PC-3 (cell line): ENCODE measurements around the gene PPP1R12A. TPM values are rescaled to one million over a fixed set of nuclear protein-coding genes. Genes with fewer than 3 reads are reported as not detected.

ENCODE experiments used
- ATAC-seq: fragments of 200-7000 bp; cut with Tn5 transposase; 2 replicates; pipeline ENCODE4 v1.9.1; 2020; ENCODE audit warnings: mild to moderate bottlenecking, moderate library complexity
- BruUV-seq: library from RNA; stranded (reverse); fragments of 400-500 nt; replicated peaks from 2 replicates; lab custom pipeline; 2021; lab: Mats Ljungman, UMichigan
- CTCF ChIA-PET: fragments of 300-600 bp; sonication (Branson Sonifier 250); formaldehyde crosslinking; loops from one replicate; lab custom pipeline; 2022; ENCODE audit warnings: antibody characterized with exemption; lab: Charles Lee
- POLR2A ChIA-PET: fragments of 300-600 bp; sonication (Branson Sonifier 250); formaldehyde crosslinking; loops from one replicate; lab custom pipeline; 2022; ENCODE audit warnings: antibody characterized with exemption; ENCODE audit not compliant: unreplicated experiment; lab: Charles Lee
- DNase-seq: peaks from one replicate; pipeline ENCODE4 v3.0.0-alpha.2; 2015
- H2AFZ ChIP-seq: fragments of 300-600 bp; sonication (generic); 2 replicates; pipeline ENCODE4 v1.6.0; 2016; ENCODE audit warnings: antibody characterized with exemption, low read length
- H3F3A ChIP-seq: fragments of 300-600 bp; sonication (generic); one replicate; pipeline ENCODE4 v1.6.0; 2017; ENCODE audit warnings: antibody characterized with exemption, low read length, control low read depth, mild to moderate bottlenecking; ENCODE audit not compliant: unreplicated experiment
- H3K27ac ChIP-seq: fragments of 300-600 bp; sonication (generic); 2 replicates; pipeline ENCODE4 v1.5.1; 2016; ENCODE audit warnings: mild to moderate bottlenecking, low read length
- H3K27me3 ChIP-seq: fragments of 300-600 bp; sonication (generic); 2 replicates; pipeline ENCODE4 v1.6.1; 2016; ENCODE audit warnings: low read length, mixed read lengths
- H3K36me3 ChIP-seq: fragments of 300-600 bp; sonication (generic); 2 replicates; pipeline ENCODE4 v1.6.1; 2016; ENCODE audit warnings: low read depth, mixed run types, low read length, mixed read lengths
- H3K4me1 ChIP-seq: fragments of 300-600 bp; sonication (generic); 2 replicates; pipeline ENCODE4 v1.5.1; 2016; ENCODE audit warnings: low read length; ENCODE audit not compliant: insufficient read depth
- H3K4me2 ChIP-seq: fragments of 300-600 bp; sonication (generic); 2 replicates; pipeline ENCODE4 v1.6.0; 2016; ENCODE audit warnings: low read length
- H3K4me3 ChIP-seq: fragments of 300-600 bp; sonication (generic); 2 replicates; pipeline ENCODE4 v1.5.1; 2016; ENCODE audit warnings: mild to moderate bottlenecking, low read length, mixed read lengths
- H3K79me2 ChIP-seq: fragments of 300-600 bp; sonication (generic); 2 replicates; pipeline ENCODE4 v1.6.1; 2017; ENCODE audit warnings: low read length, mixed read lengths
- H3K9ac ChIP-seq: fragments of 300-600 bp; sonication (generic); 2 replicates; pipeline ENCODE4 v1.6.0; 2016; ENCODE audit warnings: mild to moderate bottlenecking, low read length
- H3K9me2 ChIP-seq: fragments of 300-600 bp; sonication (generic); replicated peaks from 2 replicates; pipeline ENCODE4 v1.6.1; 2016; ENCODE audit warnings: mixed run types, low read length, mixed read lengths
- H3K9me3 ChIP-seq: fragments of 300-600 bp; sonication (generic); 2 replicates; pipeline ENCODE4 v1.6.1; 2016; ENCODE audit warnings: low read length, mixed read lengths
- H4K20me1 ChIP-seq: fragments of 300-600 bp; sonication (generic); 2 replicates; pipeline ENCODE4 v1.6.1; 2016; ENCODE audit warnings: low read length, mixed read lengths
- EZH2 ChIP-seq: fragments of 300-600 bp; sonication (generic); IDR thresholded peaks from one replicate; pipeline ENCODE4 v1.6.1; 2017; ENCODE audit warnings: antibody characterized with exemption, mild to moderate bottlenecking, low read length; ENCODE audit not compliant: unreplicated experiment
- EZH2phosphoT487 ChIP-seq: fragments of 300-600 bp; sonication (generic); IDR thresholded peaks from 2 replicates; pipeline ENCODE4 v1.6.1; 2018; ENCODE audit warnings: mild to moderate bottlenecking, antibody characterized with exemption, low read length, borderline replicate concordance
- intact Hi-C: fragments of 100-400 bp; cut with micrococcal nuclease; formaldehyde crosslinking; loops from 2 replicates; pipeline ENCODE4 v1.9.0; 2023
- total RNA-seq: library from RNA; depleted of rRNA; stranded (reverse); fragments of >200 nt; gene quantifications from 2 replicates; pipeline ENCODE4 v1.2.3, GENCODE V29; 2014
- TF ChIP-seq, protein P1 (sequence below): fragments of 300-600 bp; sonication (generic); conservative IDR thresholded peaks from 2 replicates; pipeline ENCODE4 v1.5.1; 2017; ENCODE audit warnings: antibody characterized with exemption, low read depth, mild to moderate bottlenecking, low read length

The PPP1R12A gene
- total RNA-seq, 1 experiment from 2014 or later: 43.2 TPM

DNA sequence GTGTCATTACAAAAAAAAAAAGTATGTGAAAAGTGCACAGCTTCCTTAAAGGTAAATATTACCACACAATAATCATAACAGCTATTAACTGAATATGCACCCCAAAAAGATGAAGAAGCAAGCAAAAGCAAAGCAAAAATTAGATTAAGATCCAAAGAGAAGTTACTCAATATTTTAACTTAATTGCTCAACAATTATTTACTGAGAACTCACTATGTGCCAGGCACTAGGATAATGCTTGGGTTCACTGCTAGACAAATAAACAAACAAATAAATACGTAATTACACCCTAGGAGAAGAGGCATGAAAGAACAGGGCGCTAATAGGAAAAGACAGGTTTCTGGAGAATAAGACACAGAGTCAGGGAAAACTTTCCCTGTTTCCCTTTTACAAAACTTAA is 33.4 kb downstream of the PPP1R12A start:
- POLR2A ChIA-PET: interaction anchor here (0.6 kb wide), 2 partner anchors 19 to 70 kb away, joined by 3 to 5 read pairs; no protein-coding TSS in a partner anchor

DNA sequence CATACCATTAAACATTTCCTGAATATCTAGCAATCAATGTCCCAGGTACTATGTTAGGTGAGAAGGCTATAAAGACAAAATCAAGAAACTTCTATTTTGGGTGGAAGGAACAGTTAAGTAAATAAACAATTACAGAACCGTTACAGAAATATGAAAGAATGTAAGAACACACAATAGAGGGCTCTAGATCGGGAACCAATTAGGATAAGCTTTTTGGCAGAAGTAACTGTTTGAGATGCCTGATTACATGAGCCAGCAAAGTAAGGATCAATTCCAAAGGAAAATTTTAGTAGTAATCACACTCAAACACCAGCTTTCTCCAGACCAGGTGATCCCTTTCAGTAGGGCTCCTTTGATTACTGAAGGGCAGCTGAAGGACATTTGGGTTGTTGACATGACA is 33.9 kb downstream of the PPP1R12A start:
- H3K4me3 ChIP-seq: no peak overlapping the region
- H3K4me1 ChIP-seq: peaks cover 28% of the 10 kb centered on the region
- H3F3A ChIP-seq: no peaks in the 10 kb centered on the region
- peaks cover 91% of the 10 kb centered on the region for H3K79me2 ChIP-seq
- ATAC-seq: no peak
- intact Hi-C loops: no loop called here
- no peaks in the 10 kb centered on the region for H4K20me1 ChIP-seq
- ChIA-PET CTCF (no interaction called here), POLR2A (interaction anchor here (0.6 kb wide), 1 partner anchor 20 kb away, joined by 3 read pairs; no protein-coding TSS in a partner anchor)
- H2AFZ ChIP-seq: no peak overlapping the region
- H3K4me2 ChIP-seq: no peak overlapping the region
- DNase-seq: no peak
- H3K27me3 ChIP-seq: no peaks in the 10 kb centered on the region
- H3K9me3 ChIP-seq: no peaks in the 10 kb centered on the region
- no peak overlapping the region for H3K9ac ChIP-seq
- no peaks in the 10 kb centered on the region for H3K9me2 ChIP-seq
- no peaks in the 10 kb centered on the region for H3K36me3 ChIP-seq
- no peak for TF ChIP-seq EZH2
- TF ChIP-seq EZH2phosphoT487: no peak
- TF ChIP-seq, protein P1, sequence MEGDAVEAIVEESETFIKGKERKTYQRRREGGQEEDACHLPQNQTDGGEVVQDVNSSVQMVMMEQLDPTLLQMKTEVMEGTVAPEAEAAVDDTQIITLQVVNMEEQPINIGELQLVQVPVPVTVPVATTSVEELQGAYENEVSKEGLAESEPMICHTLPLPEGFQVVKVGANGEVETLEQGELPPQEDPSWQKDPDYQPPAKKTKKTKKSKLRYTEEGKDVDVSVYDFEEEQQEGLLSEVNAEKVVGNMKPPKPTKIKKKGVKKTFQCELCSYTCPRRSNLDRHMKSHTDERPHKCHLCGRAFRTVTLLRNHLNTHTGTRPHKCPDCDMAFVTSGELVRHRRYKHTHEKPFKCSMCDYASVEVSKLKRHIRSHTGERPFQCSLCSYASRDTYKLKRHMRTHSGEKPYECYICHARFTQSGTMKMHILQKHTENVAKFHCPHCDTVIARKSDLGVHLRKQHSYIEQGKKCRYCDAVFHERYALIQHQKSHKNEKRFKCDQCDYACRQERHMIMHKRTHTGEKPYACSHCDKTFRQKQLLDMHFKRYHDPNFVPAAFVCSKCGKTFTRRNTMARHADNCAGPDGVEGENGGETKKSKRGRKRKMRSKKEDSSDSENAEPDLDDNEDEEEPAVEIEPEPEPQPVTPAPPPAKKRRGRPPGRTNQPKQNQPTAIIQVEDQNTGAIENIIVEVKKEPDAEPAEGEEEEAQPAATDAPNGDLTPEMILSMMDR: no peak
- no TSS peak for BruUV-seq
- no peak overlapping the region for H3K27ac ChIP-seq

More for the DNA sequence above, 33.4 kb downstream of the PPP1R12A start:
- H4K20me1 ChIP-seq: no peaks in the 10 kb centered on the region
- H3K27me3 ChIP-seq: no peaks in the 10 kb centered on the region
- peaks cover 89% of the 10 kb centered on the region for H3K79me2 ChIP-seq
- no peak overlapping the region for H3K4me2 ChIP-seq
- no peaks in the 10 kb centered on the region for H3K9me2 ChIP-seq
- DNase-seq (no peak), ATAC-seq (no peak)
- no peak overlapping the region for H2AFZ ChIP-seq
- peaks cover 28% of the 10 kb centered on the region for H3K4me1 ChIP-seq
- H3K9ac ChIP-seq: no peak overlapping the region
- CTCF ChIA-PET: no interaction called here
- H3K4me3 ChIP-seq: no peak overlapping the region
- no peaks in the 10 kb centered on the region for H3F3A ChIP-seq
- no peaks in the 10 kb centered on the region for H3K9me3 ChIP-seq
- BruUV-seq: no TSS peak
- TF ChIP-seq EZH2phosphoT487 (no peak), EZH2 (no peak)
- TF ChIP-seq, protein P1: no peak
- no peak overlapping the region for H3K27ac ChIP-seq
- no peaks in the 10 kb centered on the region for H3K36me3 ChIP-seq
- intact Hi-C loops: no loop called here

DNA sequence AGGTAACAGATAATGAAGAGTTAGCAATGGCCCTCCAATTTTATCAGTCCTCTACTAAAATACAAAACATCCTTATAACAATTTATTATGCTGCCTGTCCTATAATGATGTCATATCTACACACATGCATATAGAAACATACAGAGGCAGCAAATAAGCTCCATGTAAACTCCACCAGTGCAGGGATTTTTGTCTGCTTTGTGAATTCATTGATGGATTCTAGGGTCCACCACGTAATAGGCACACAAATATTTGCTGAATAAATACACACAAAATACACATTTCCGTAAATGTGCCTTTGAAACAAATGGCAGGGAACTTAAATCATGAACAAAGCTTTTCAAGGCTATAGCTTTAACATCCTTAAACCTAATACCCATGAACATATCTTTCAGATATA is 34.7 kb downstream of the PPP1R12A start:
- Histone ChIP-seq H3K4me2 (no peak overlapping the region), H3K79me2 (peaks cover 91% of the 10 kb centered on the region), H3K9ac (no peak overlapping the region), H4K20me1 (0 out of 2 replicates have a peak, but pooled peaks cover 4% of the 10 kb centered on the region), H3F3A (no peaks in the 10 kb centered on the region), H3K9me3 (no peaks in the 10 kb centered on the region), H3K36me3 (no peaks in the 10 kb centered on the region), H3K27ac (no peak overlapping the region), H3K4me1 (peaks cover 33% of the 10 kb centered on the region), H2AFZ (no peak overlapping the region), H3K9me2 (no peaks in the 10 kb centered on the region), H3K4me3 (no peak overlapping the region), H3K27me3 (no peaks in the 10 kb centered on the region)
- CTCF ChIA-PET: no interaction called here
- DNase-seq: no peak
- ATAC-seq: no peak
- TF ChIP-seq EZH2phosphoT487 (no peak), EZH2 (no peak)
- TF ChIP-seq, protein P1: no peak
- POLR2A ChIA-PET: no interaction called here
- intact Hi-C loops: no loop called here
- no TSS peak for BruUV-seq
